Sigmoid colon (tissue), 4 donors: Measurements from ENCODE around the gene CTBP2.

Source experiments
- EP300 ChIP-seq, 4 donors: sonication (generic); formaldehyde crosslinking; IDR thresholded peaks; one replicate each; pipeline ENCODE4 v1.6.1; 2017; ENCODE audit warnings: antibody characterized with exemption in 4 of 4
- POLR2A ChIP-seq, 2 donors: fragments of 450-650 bp; IDR thresholded peaks; one replicate each; pipeline ENCODE4 v1.6.1; 2016; ENCODE audit warnings: antibody characterized with exemption in 2 of 2, mild to moderate bottlenecking in 2 of 2, moderate library complexity in 2 of 2
- TF ChIP-seq, protein P1 (sequence below), 4 experiments: fragments of 450-650 bp in 3 of 4; fragments of 200-600 bp in 1 of 4; IDR thresholded peaks; one replicate each; pipeline ENCODE4 v1.5.1; 2016 to 2019; ENCODE audit warnings: antibody characterized with exemption in 4 of 4, mild to moderate bottlenecking in 3 of 4, moderate library complexity in 2 of 4

DNA sequence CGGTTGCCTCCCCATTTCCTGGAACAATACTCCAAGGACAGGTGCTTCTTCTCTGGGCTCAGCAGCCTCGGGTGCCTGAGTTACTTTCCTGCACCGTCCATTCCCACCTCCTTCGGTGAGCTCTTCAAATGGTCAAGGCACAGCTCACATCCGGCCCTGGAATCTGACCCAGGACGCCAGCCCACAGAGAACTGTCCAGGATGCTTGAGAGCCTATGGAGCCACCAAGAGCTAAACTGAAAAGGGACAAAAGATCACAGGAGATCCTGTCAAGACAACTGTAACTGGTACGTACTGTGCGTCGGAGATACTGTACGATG is 72.5 kb downstream of the CTBP2 start:
- TF ChIP-seq, protein P1, sequence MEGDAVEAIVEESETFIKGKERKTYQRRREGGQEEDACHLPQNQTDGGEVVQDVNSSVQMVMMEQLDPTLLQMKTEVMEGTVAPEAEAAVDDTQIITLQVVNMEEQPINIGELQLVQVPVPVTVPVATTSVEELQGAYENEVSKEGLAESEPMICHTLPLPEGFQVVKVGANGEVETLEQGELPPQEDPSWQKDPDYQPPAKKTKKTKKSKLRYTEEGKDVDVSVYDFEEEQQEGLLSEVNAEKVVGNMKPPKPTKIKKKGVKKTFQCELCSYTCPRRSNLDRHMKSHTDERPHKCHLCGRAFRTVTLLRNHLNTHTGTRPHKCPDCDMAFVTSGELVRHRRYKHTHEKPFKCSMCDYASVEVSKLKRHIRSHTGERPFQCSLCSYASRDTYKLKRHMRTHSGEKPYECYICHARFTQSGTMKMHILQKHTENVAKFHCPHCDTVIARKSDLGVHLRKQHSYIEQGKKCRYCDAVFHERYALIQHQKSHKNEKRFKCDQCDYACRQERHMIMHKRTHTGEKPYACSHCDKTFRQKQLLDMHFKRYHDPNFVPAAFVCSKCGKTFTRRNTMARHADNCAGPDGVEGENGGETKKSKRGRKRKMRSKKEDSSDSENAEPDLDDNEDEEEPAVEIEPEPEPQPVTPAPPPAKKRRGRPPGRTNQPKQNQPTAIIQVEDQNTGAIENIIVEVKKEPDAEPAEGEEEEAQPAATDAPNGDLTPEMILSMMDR (IDR thresholded peaks at IDR 0.05) = no peak
- TF ChIP-seq POLR2A (IDR thresholded peaks at IDR 0.05) (no peak), EP300 (IDR thresholded peaks at IDR 0.05) (no peak)
